ENCODE results near the gene ZNF831.

ZNF831 gene

GRCh38 chr20:59157961-59158541, 5.6 kb upstream of the ZNF831 start:
- no peaks in the 10 kb centered on the region for H3K9me3 ChIP-seq (ENCODE audit: insufficient read depth, low read length, severe bottlenecking)
- no peak overlapping the region for H3K27ac ChIP-seq (ENCODE audit: low read length)
- no peak overlapping the region for H3K4me3 ChIP-seq (ENCODE audit: low read depth in 1 of 2, low read length in 2 of 2)
- H3K4me2 ChIP-seq (ENCODE audit: insufficient read depth, low read length), result no peak overlapping the region
- peaks cover 3% of the 10 kb centered on the region; the same call in 1 of the 2 replicates for H4K20me1 ChIP-seq (ENCODE audit: insufficient read depth, low read length)
- no peaks in the 10 kb centered on the region for H3K79me2 ChIP-seq (ENCODE audit: insufficient read depth, low read length)
- H3K4me1 ChIP-seq (ENCODE audit: insufficient read depth, low read length), result no peaks in the 10 kb centered on the region
- no peak overlapping the region for H2AFZ ChIP-seq (ENCODE audit: low read depth, low read length)
- peaks cover 25% of the 10 kb centered on the region for H3K27me3 ChIP-seq (ENCODE audit: insufficient read depth, low read length, poor library complexity)
- TF ChIP-seq CTCF (IDR thresholded peaks at IDR 0.05; ENCODE audit: borderline replicate concordance, extremely low read depth, low read length, poor library complexity, severe bottlenecking), result no peak
- no peak for TF ChIP-seq EZH2 (IDR thresholded peaks at IDR 0.05; ENCODE audit: borderline replicate concordance, low read depth, low read length, severe bottlenecking)
- ATAC-seq (ENCODE audit: insufficient read depth, low read depth) (no peak), DNase-seq (no peak)
- no peaks in the 10 kb centered on the region for H3K36me3 ChIP-seq (ENCODE audit: insufficient read depth, low read length)
- H3K9ac ChIP-seq (ENCODE audit: low read depth, low read length), result no peak overlapping the region

GRCh38 chr20:59158673-59159072, 4.9 kb upstream of the ZNF831 start:
- H3K4me1 ChIP-seq (ENCODE audit: insufficient read depth, low read length), result no peaks in the 10 kb centered on the region

GRCh38 chr20:59159091-59159490, 4.5 kb upstream of the ZNF831 start:
- Histone ChIP-seq H3K4me1 (ENCODE audit: insufficient read depth, low read length) (no peaks in the 10 kb centered on the region), H3K27me3 (ENCODE audit: insufficient read depth, low read length, poor library complexity) (peaks cover 17% of the 10 kb centered on the region), H2AFZ (ENCODE audit: low read depth, low read length) (no peak overlapping the region), H3K36me3 (ENCODE audit: insufficient read depth, low read length) (no peaks in the 10 kb centered on the region), H3K79me2 (ENCODE audit: insufficient read depth, low read length) (no peaks in the 10 kb centered on the region), H3K9ac (ENCODE audit: low read depth, low read length) (no peak overlapping the region), H3K27ac (ENCODE audit: low read length) (no peak overlapping the region), H4K20me1 (ENCODE audit: insufficient read depth, low read length) (no peaks in the 10 kb centered on the region; the same call in 1 of the 2 replicates), H3K4me2 (ENCODE audit: insufficient read depth, low read length) (no peak overlapping the region), H3K4me3 (ENCODE audit: low read depth in 1 of 2, low read length in 2 of 2) (no peak overlapping the region), H3K9me3 (ENCODE audit: insufficient read depth, low read length, severe bottlenecking) (no peaks in the 10 kb centered on the region)
- DNase-seq (no peak), ATAC-seq (ENCODE audit: insufficient read depth, low read depth) (no peak)
- TF ChIP-seq EZH2 (IDR thresholded peaks at IDR 0.05; ENCODE audit: borderline replicate concordance, low read depth, low read length, severe bottlenecking), result no peak
- TF ChIP-seq CTCF (IDR thresholded peaks at IDR 0.05; ENCODE audit: borderline replicate concordance, extremely low read depth, low read length, poor library complexity, severe bottlenecking), result peak; percentile 13

More at GRCh38 chr20:59158673-59159072, 4.9 kb upstream of the ZNF831 start:
- DNase-seq (no peak), ATAC-seq (ENCODE audit: insufficient read depth, low read depth) (no peak)
- H3K27me3 ChIP-seq (ENCODE audit: insufficient read depth, low read length, poor library complexity), result peaks cover 20% of the 10 kb centered on the region
- H2AFZ ChIP-seq (ENCODE audit: low read depth, low read length), result no peak overlapping the region
- no peak overlapping the region for H3K4me3 ChIP-seq (ENCODE audit: low read depth in 1 of 2, low read length in 2 of 2)
- no peaks in the 10 kb centered on the region for H3K36me3 ChIP-seq (ENCODE audit: insufficient read depth, low read length)
- no peak overlapping the region for H3K9ac ChIP-seq (ENCODE audit: low read depth, low read length)
- no peak for TF ChIP-seq CTCF (IDR thresholded peaks at IDR 0.05; ENCODE audit: borderline replicate concordance, extremely low read depth, low read length, poor library complexity, severe bottlenecking)
- TF ChIP-seq EZH2 (IDR thresholded peaks at IDR 0.05; ENCODE audit: borderline replicate concordance, low read depth, low read length, severe bottlenecking), result no peak
- no peaks in the 10 kb centered on the region for H3K79me2 ChIP-seq (ENCODE audit: insufficient read depth, low read length)
- no peaks in the 10 kb centered on the region for H3K9me3 ChIP-seq (ENCODE audit: insufficient read depth, low read length, severe bottlenecking)
- H3K4me2 ChIP-seq (ENCODE audit: insufficient read depth, low read length), result no peak overlapping the region
- no peaks in the 10 kb centered on the region; the same call in 1 of the 2 replicates for H4K20me1 ChIP-seq (ENCODE audit: insufficient read depth, low read length)
- no peak overlapping the region for H3K27ac ChIP-seq (ENCODE audit: low read length)
